ENCODE measurements around the gene HIRA. TPM values are rescaled to one million over a fixed set of nuclear protein-coding genes. Genes with fewer than 3 reads are reported as not detected.

HIRA gene
- total and polyA plus RNA-seq, 9 of the 15 experiments (the other 6 are each of a cell fraction or from before 2014, with no cell fraction given), result 0.96 to 132 (median 58.4) TPM

DNA sequence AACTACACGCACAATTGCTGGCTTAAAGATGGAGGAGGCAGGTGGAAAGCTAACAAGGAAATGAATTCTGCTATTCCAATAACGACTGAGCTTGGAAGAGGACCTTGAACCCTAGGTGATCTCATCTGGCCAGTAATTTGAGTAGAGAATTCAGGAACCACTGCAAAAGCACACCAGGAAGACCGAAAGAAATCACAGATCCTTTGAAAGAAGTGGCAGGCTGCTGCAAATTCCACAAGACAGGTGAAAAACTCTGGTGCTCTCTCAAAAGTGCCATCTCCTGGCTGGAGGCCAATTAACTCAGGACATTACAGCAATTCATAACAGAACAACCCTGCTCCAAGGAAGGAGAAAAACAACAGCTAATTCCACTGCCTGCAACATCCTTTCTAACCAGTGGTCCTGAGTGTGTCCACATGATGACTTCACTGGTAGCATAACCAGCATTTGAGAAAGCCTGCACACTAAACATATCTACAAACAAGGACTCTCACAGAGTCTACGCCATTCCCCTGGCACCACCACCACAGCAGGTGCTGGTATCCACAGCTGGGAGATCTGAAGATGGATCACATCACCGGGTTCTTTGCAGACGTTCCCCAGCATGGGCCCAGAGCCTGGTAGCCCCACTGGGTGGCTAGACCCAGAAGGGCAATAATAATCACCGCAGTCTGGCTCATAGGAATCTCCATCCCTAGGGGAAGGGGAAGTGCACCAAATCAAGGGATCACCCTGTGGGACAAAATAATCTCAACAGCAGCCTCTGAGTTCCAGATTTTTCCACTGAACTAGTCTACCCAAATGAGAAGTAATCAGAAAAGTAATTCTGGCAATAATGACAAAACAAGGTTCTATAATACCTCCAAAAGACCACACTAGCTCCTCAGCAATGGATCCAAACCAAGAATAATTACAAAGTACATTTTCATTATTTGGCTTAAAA lies 95.1 kb downstream of the HIRA start (continued):
- TF ChIP-seq, protein P1, sequence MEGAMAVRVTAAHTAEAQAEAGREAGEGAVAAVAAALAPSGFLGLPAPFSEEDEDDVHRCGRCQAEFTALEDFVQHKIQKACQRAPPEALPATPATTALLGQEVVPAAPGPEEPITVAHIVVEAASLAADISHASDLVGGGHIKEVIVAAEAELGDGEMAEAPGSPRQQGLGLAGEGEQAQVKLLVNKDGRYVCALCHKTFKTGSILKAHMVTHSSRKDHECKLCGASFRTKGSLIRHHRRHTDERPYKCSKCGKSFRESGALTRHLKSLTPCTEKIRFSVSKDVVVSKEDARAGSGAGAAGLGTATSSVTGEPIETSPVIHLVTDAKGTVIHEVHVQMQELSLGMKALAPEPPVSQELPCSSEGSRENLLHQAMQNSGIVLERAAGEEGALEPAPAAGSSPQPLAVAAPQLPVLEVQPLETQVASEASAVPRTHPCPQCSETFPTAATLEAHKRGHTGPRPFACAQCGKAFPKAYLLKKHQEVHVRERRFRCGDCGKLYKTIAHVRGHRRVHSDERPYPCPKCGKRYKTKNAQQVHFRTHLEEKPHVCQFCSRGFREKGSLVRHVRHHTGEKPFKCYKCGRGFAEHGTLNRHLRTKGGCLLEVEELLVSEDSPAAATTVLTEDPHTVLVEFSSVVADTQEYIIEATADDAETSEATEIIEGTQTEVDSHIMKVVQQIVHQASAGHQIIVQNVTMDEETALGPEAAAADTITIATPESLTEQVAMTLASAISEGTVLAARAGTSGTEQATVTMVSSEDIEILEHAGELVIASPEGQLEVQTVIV (CRISPR knock-in tag; IDR thresholded peaks at IDR 0.05; ENCODE audit: borderline replicate concordance), result no peak
- TF ChIP-seq FOXA3 (CRISPR knock-in tag; conservative IDR thresholded peaks at IDR 0.05 in 1 of 2, IDR thresholded peaks at IDR 0.05 in 1 of 2) (peak in 1 of 2 experiments; percentile 63; a peak in 1 of 4 replicates), POLR2G (IDR thresholded peaks at IDR 0.05; ENCODE audit: low read depth, low read length) (no peak), KLF10 (CRISPR knock-in tag; IDR thresholded peaks at IDR 0.05) (no peak), ATF1 (CRISPR knock-in tag; IDR thresholded peaks at IDR 0.05) (0 out of 2 replicates have a peak, but pooled peaks have one; percentile 14), ATF1 (tag; IDR thresholded peaks at IDR 0.05) (no peak)
- TF ChIP-seq, protein P2, sequence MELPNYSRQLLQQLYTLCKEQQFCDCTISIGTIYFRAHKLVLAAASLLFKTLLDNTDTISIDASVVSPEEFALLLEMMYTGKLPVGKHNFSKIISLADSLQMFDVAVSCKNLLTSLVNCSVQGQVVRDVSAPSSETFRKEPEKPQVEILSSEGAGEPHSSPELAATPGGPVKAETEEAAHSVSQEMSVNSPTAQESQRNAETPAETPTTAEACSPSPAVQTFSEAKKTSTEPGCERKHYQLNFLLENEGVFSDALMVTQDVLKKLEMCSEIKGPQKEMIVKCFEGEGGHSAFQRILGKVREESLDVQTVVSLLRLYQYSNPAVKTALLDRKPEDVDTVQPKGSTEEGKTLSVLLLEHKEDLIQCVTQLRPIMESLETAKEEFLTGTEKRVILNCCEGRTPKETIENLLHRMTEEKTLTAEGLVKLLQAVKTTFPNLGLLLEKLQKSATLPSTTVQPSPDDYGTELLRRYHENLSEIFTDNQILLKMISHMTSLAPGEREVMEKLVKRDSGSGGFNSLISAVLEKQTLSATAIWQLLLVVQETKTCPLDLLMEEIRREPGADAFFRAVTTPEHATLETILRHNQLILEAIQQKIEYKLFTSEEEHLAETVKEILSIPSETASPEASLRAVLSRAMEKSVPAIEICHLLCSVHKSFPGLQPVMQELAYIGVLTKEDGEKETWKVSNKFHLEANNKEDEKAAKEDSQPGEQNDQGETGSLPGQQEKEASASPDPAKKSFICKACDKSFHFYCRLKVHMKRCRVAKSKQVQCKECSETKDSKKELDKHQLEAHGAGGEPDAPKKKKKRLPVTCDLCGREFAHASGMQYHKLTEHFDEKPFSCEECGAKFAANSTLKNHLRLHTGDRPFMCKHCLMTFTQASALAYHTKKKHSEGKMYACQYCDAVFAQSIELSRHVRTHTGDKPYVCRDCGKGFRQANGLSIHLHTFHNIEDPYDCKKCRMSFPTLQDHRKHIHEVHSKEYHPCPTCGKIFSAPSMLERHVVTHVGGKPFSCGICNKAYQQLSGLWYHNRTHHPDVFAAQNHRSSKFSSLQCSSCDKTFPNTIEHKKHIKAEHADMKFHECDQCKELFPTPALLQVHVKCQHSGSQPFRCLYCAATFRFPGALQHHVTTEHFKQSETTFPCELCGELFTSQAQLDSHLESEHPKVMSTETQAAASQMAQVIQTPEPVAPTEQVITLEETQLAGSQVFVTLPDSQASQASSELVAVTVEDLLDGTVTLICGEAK (IDR thresholded peaks at IDR 0.05), result no peak
- TF ChIP-seq, protein P2 (CRISPR knock-in tag; IDR thresholded peaks at IDR 0.05), result peak; percentile 12; the same call in 1 of the 2 replicates
